ENCODE results near the gene CASTOR2.
"Not testable (repeated sequence)": the region's sequence is repeated elsewhere in the genome, so short reads cannot be mapped to it uniquely, and the experiment has no call there.

- TF ChIP-seq CTCF (IDR thresholded peaks at IDR 0.05 in 4 of 5, conservative IDR thresholded peaks at IDR 0.05 in 1 of 5); POLR2A (IDR thresholded peaks at IDR 0.05): not testable (repeated sequence)
Measured at GRCh38 chr7:75001356-75001755, 36.9 kb downstream of the CASTOR2 start.

Measured in gastrocnemius medialis (tissue), 4 donors.